Activated T-helper 1 cell treated with Interleukin-2 at 50 U/mL for 16 hours (primary cell): ENCODE results near the gene SLC7A6OS.

ENCODE experiments used
- DNase-seq: peaks from one replicate; pipeline ENCODE4 v3.0.0-alpha.2; 2020; ENCODE audit warnings: low read depth

Gene SLC7A6OS

DNA sequence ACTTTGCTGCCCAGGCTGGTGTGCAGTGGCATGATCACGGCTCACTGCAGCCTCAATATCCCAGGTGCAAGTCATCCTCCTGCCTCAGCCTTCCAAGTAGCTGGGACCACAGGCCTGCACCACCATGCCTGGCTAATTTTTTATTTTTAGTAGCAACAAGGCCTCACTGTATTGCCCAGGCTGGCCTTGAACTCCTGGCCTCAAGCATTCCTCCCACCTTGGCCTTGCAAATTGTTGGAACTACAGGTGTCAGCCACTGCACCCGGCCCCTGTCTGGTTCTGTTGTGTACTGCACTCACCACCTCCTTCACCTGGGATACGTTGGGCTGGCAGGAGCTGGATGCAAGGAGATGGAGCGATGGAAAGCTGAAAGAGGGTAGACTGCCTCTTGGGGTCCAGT, 57.0 kb downstream of the SLC7A6OS start:
- no peak for DNase-seq

DNA sequence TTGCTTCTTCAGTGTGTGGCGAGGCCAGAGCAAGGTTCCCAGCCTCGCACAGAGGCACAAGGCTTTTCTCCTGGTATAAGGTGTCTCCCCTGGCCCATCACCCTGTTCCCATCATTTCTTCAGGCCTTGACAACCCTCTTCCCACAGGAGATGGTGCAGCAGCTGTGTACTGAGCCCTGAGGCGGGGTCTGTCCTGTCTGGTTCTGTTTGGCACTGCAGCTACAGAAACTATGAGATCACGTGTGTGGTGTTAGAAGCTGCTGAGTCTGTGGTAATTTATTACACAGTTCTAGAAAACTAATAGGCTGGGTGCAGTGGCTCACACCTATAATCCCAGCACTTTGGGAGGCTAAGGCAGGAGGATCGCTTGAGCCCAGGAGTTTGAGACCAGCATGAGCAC, 58.4 kb downstream of the SLC7A6OS start:
- DNase-seq, result no peak

DNA sequence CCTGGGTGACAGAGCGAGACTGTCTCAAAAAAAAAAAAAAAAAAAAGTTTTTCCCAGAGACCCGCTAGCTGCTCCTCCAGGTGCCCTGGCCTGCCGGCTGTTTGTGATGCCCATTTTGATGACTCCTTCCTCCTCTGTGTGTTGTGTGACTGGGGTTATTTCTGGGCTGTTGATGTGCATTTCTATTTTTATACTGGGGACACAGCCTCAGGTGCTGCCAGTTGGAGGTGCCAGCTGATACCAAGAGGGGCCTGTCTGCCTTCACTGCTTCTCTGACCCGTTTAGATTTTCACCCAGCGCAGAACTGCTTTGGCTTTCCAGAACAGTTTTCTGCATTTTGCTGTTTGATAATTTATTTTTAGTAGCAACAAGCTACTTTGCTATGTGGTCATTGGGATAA, 58.9 kb downstream of the SLC7A6OS start:
- no peak for DNase-seq

DNA sequence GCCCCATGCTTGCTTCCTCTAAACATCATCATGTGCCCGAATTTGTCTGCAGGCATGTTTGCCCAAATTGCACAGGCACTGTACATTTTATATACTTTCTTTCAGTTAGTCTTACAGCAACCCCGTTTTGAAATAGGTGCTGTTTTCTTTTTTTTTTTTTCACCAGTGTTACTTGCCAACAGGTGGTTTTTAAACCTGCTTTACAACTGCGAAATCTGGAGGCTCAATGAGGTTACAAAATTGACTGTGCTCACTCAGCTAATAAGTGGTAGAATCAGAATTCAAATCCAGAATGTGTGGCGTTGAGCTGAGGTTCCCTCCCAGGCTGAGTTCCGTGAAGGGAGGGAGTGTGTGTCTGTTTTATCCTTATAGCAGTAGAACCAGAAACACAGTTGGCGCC, 59.8 kb downstream of the SLC7A6OS start:
- no peak for DNase-seq

DNA sequence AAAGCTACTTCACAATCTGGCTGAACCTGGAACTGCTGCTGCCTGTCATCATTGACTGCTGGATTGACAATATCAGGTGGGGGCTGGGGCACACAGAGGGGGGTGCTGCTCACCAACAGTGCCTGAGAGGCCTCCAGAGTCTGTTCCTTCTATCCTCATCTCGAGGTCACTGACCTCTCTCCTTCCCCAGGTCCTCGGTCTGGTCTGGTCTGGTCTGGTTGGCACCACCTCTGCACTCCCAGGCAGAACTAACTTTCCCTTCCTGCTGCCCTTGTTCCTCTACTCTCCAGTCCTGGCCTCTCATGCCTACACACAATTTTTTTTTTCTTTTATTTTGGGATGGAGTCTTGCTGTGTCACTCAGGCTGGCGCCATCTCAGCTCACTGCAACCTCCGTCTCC, 61.4 kb downstream of the SLC7A6OS start:
- DNase-seq, result no peak
